ENCODE results near the gene COP1. TPM values are rescaled to one million over a fixed set of nuclear protein-coding genes. Genes with fewer than 3 reads are reported as not detected.

The COP1 gene
- total RNA-seq, 1 experiment from 2014 or later = 33.1 TPM

- CTCF ChIA-PET = no interaction called here
- DNase-seq (ENCODE audit: low read depth, low spot score) (no peak), ATAC-seq (no peak)
- H2AFZ ChIP-seq (ENCODE audit: low read depth, low read length, poor library complexity, severe bottlenecking) = no peak overlapping the region
- no peak overlapping the region for H3K27ac ChIP-seq (ENCODE audit: low read depth, low read length)
- no peak overlapping the region for H3K4me3 ChIP-seq (replicated peaks in 1 of 2; ENCODE audit: low read depth in 1 of 2, low read length in 2 of 2)
- 0 out of 2 replicates have a peak, but pooled peaks cover 2% of the 10 kb centered on the region for H3K9me2 ChIP-seq (ENCODE audit: insufficient read depth)
- no peaks in the 10 kb centered on the region for H3K79me2 ChIP-seq (ENCODE audit: insufficient read depth, low read length)
- no peaks in the 10 kb centered on the region for H3K27me3 ChIP-seq (ENCODE audit: insufficient read depth, low read length)
- POLR2A ChIA-PET = interaction anchor here (1.4 kb wide), 1 partner anchor 15 kb away, joined by 4 read pairs; no protein-coding TSS in a partner anchor
- H3K9ac ChIP-seq (ENCODE audit: low read length) = no peak overlapping the region
- no peaks in the 10 kb centered on the region for H3K9me3 ChIP-seq (ENCODE audit: control insufficient read depth in 1 of 2, insufficient read depth in 1 of 2, low read depth in 1 of 2, low read length in 2 of 2)
- H3K4me1 ChIP-seq (ENCODE audit: control insufficient read depth in 1 of 2, insufficient read depth in 2 of 2, low read length in 2 of 2) = no peaks in the 10 kb centered on the region
- RAD21 ChIA-PET (ENCODE audit: low non-redundant PET in 1 of 2, low total read pairs in 2 of 2, uncharacterized antibody in 2 of 2, unreplicated experiment in 2 of 2) = no interaction called here
- intact Hi-C loops (cut with micrococcal nuclease) = no loop called here
- no peaks in the 10 kb centered on the region for H4K20me1 ChIP-seq (ENCODE audit: insufficient read depth)
- no peak overlapping the region for H3K4me2 ChIP-seq (ENCODE audit: low read length)
- no peak for TF ChIP-seq SRF (IDR thresholded peaks at IDR 0.05; ENCODE audit: low read depth)
- no peak for TF ChIP-seq ZNF274 (IDR thresholded peaks at IDR 0.05; ENCODE audit: low read depth, low read length)
- TF ChIP-seq ATF3 (IDR thresholded peaks at IDR 0.05) = no peak
- no peaks in the 10 kb centered on the region for H3K36me3 ChIP-seq (ENCODE audit: control insufficient read depth in 1 of 2, insufficient read depth in 2 of 2, low read length in 2 of 2)
- no TSS peak for BruUV-seq (replicated peaks)
Measured at GRCh38 chr1:176222196-176222595, 15.1 kb upstream of the COP1 start.

DNA sequence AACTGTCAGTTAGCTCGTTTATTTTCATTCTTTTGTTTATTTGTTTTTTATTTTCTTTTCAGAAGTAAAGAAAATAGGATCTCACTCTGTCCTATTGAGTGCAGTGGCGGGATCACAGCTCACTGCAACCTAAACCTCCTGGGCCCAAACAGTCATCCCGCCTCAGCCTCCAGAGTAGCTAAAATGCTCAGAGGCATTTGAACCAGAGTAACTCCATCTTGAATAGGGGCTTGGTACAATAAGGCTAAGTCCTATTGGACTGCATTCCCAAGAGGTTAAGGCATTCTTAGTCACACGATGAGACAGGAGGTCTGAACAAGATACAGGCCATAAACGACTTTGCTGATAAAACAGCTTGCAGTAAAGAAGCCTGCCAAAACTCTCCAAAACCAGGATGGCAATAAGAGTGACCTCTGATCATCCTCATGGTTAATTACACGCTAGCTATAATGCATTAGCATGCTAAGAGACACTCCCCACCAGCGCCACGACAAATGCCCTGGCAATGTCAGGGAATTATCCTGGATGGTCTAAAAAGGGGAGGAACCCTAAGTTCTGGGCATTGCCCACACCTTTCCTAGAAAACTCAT is 13.1 kb upstream of the COP1 start:
- no peak for ATAC-seq
- Histone ChIP-seq H2AFZ (ENCODE audit: low read depth, low read length, poor library complexity, severe bottlenecking) (no peak overlapping the region), H3K27ac (ENCODE audit: low read depth, low read length) (no peak overlapping the region), H3K9me2 (ENCODE audit: insufficient read depth) (no peaks in the 10 kb centered on the region), H3K9ac (ENCODE audit: low read length) (no peak overlapping the region), H3K27me3 (ENCODE audit: insufficient read depth, low read length) (no peaks in the 10 kb centered on the region), H4K20me1 (ENCODE audit: insufficient read depth) (no peaks in the 10 kb centered on the region), H3K79me2 (ENCODE audit: insufficient read depth, low read length) (no peaks in the 10 kb centered on the region), H3K9me3 (ENCODE audit: control insufficient read depth in 1 of 2, insufficient read depth in 1 of 2, low read depth in 1 of 2, low read length in 2 of 2) (no peaks in the 10 kb centered on the region), H3K4me2 (ENCODE audit: low read length) (no peak overlapping the region), H3K4me3 (replicated peaks in 1 of 2; ENCODE audit: low read depth in 1 of 2, low read length in 2 of 2) (no peak overlapping the region), H3K36me3 (ENCODE audit: control insufficient read depth in 1 of 2, insufficient read depth in 2 of 2, low read length in 2 of 2) (no peaks in the 10 kb centered on the region), H3K4me1 (ENCODE audit: control insufficient read depth in 1 of 2, insufficient read depth in 2 of 2, low read length in 2 of 2) (no peaks in the 10 kb centered on the region)
- TF ChIP-seq, protein P1, sequence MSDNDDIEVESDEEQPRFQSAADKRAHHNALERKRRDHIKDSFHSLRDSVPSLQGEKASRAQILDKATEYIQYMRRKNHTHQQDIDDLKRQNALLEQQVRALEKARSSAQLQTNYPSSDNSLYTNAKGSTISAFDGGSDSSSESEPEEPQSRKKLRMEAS (IDR thresholded peaks at IDR 0.05) = no peak
- no peak for TF ChIP-seq CBX3 (IDR thresholded peaks at IDR 0.05; ENCODE audit: low read depth)
- TF ChIP-seq, protein P2, sequence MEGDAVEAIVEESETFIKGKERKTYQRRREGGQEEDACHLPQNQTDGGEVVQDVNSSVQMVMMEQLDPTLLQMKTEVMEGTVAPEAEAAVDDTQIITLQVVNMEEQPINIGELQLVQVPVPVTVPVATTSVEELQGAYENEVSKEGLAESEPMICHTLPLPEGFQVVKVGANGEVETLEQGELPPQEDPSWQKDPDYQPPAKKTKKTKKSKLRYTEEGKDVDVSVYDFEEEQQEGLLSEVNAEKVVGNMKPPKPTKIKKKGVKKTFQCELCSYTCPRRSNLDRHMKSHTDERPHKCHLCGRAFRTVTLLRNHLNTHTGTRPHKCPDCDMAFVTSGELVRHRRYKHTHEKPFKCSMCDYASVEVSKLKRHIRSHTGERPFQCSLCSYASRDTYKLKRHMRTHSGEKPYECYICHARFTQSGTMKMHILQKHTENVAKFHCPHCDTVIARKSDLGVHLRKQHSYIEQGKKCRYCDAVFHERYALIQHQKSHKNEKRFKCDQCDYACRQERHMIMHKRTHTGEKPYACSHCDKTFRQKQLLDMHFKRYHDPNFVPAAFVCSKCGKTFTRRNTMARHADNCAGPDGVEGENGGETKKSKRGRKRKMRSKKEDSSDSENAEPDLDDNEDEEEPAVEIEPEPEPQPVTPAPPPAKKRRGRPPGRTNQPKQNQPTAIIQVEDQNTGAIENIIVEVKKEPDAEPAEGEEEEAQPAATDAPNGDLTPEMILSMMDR (IDR thresholded peaks at IDR 0.05 in 2 of 3, conservative IDR thresholded peaks at IDR 0.05 in 1 of 3; ENCODE audit: borderline replicate concordance in 1 of 3, insufficient read depth in 1 of 3, low read depth in 2 of 3, low read length in 2 of 3) = no peak
- TF ChIP-seq ZNF274 (IDR thresholded peaks at IDR 0.05; ENCODE audit: low read depth, low read length) = no peak
- TF ChIP-seq, protein P3, sequence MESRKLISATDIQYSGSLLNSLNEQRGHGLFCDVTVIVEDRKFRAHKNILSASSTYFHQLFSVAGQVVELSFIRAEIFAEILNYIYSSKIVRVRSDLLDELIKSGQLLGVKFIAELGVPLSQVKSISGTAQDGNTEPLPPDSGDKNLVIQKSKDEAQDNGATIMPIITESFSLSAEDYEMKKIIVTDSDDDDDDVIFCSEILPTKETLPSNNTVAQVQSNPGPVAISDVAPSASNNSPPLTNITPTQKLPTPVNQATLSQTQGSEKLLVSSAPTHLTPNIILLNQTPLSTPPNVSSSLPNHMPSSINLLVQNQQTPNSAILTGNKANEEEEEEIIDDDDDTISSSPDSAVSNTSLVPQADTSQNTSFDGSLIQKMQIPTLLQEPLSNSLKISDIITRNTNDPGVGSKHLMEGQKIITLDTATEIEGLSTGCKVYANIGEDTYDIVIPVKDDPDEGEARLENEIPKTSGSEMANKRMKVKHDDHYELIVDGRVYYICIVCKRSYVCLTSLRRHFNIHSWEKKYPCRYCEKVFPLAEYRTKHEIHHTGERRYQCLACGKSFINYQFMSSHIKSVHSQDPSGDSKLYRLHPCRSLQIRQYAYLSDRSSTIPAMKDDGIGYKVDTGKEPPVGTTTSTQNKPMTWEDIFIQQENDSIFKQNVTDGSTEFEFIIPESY (IDR thresholded peaks at IDR 0.05; ENCODE audit: extremely low read depth, insufficient replicate concordance, low read length) = no peak
- no peak for TF ChIP-seq EZH2 (IDR thresholded peaks at IDR 0.05)
- TF ChIP-seq EGR1 (IDR thresholded peaks at IDR 0.05; ENCODE audit: low read depth) = no peak
- no peak for TF ChIP-seq SP1 (IDR thresholded peaks at IDR 0.05; ENCODE audit: low read depth)
- TF ChIP-seq ELF1 (IDR thresholded peaks at IDR 0.05; ENCODE audit: borderline replicate concordance, low read depth) = no peak
- TF ChIP-seq ZFX (IDR thresholded peaks at IDR 0.05) = no peak
- no peak for TF ChIP-seq TCF7L2 (IDR thresholded peaks at IDR 0.05; ENCODE audit: borderline replicate concordance, extremely low read depth, insufficient read depth, insufficient read length)
- TF ChIP-seq ATF3 (IDR thresholded peaks at IDR 0.05) = no peak
- POLR2A ChIA-PET = interaction anchor here (1.9 kb wide), 1 partner anchor 13 kb away, joined by 6 read pairs; no protein-coding TSS in a partner anchor
- CTCF ChIA-PET = no interaction called here
- DNase-seq (ENCODE audit: low read depth, low spot score) = no peak
- RAD21 ChIA-PET (ENCODE audit: low non-redundant PET in 1 of 2, low total read pairs in 2 of 2, uncharacterized antibody in 2 of 2, unreplicated experiment in 2 of 2) = no interaction called here
- intact Hi-C loops (cut with micrococcal nuclease) = no loop called here
- BruUV-seq (replicated peaks) = no TSS peak

All from HCT116 (cell line).